ENCODE data around the gene PPP1R12B.
"Not testable (repeated sequence)": the region's sequence is repeated elsewhere in the genome, so short reads cannot be mapped to it uniquely, and the experiment has no call there.

The PPP1R12B gene

GRCh38 chr1:202456372-202457169 lies 108.1 kb downstream of the PPP1R12B start:
- H3K36me3 ChIP-seq (ENCODE audit: control insufficient read depth, insufficient read depth, low read length); H3K9me3 ChIP-seq (ENCODE audit: control insufficient read depth, low read length); H3K27ac ChIP-seq (ENCODE audit: low read depth, low read length, severe bottlenecking); H3K4me3 ChIP-seq (ENCODE audit: extremely low read depth, insufficient read depth, low read length, poor library complexity, severe bottlenecking): not testable (repeated sequence)
- peaks cover 17% of the 10 kb centered on the region for H3K4me1 ChIP-seq (ENCODE audit: control insufficient read depth, insufficient read depth, low read length, poor library complexity, severe bottlenecking)
- 89% methylated on average over 4 of the region's 5 CpGs; no CpG with 5 or more reads in 1 of the 2 experiments for WGBS, 2 experiments (ENCODE audit: insufficient coverage in 2 of 2)

- peaks cover 23% of the 10 kb centered on the region for H3K4me1 ChIP-seq (ENCODE audit: control insufficient read depth, insufficient read depth, low read length, poor library complexity, severe bottlenecking)
- H3K27ac ChIP-seq (ENCODE audit: low read depth, low read length, severe bottlenecking); H3K4me3 ChIP-seq (ENCODE audit: extremely low read depth, insufficient read depth, low read length, poor library complexity, severe bottlenecking); H3K9me3 ChIP-seq (ENCODE audit: control insufficient read depth, low read length); H3K36me3 ChIP-seq (ENCODE audit: control insufficient read depth, insufficient read depth, low read length): not testable (repeated sequence)
Measured at GRCh38 chr1:202458651-202459050, 110.2 kb downstream of the PPP1R12B start.

- peaks cover 23% of the 10 kb centered on the region for H3K4me1 ChIP-seq (ENCODE audit: control insufficient read depth, insufficient read depth, low read length, poor library complexity, severe bottlenecking)
- not testable (repeated sequence) for H3K9me3 ChIP-seq (ENCODE audit: control insufficient read depth, low read length); H3K27ac ChIP-seq (ENCODE audit: low read depth, low read length, severe bottlenecking); H3K36me3 ChIP-seq (ENCODE audit: control insufficient read depth, insufficient read depth, low read length); H3K4me3 ChIP-seq (ENCODE audit: extremely low read depth, insufficient read depth, low read length, poor library complexity, severe bottlenecking)
Measured at GRCh38 chr1:202459470-202460142, 111.1 kb downstream of the PPP1R12B start.

- not testable (repeated sequence) for H3K27ac ChIP-seq (ENCODE audit: low read depth, low read length, severe bottlenecking); H3K9me3 ChIP-seq (ENCODE audit: control insufficient read depth, low read length); H3K4me3 ChIP-seq (ENCODE audit: extremely low read depth, insufficient read depth, low read length, poor library complexity, severe bottlenecking); H3K36me3 ChIP-seq (ENCODE audit: control insufficient read depth, insufficient read depth, low read length)
- peaks cover 23% of the 10 kb centered on the region for H3K4me1 ChIP-seq (ENCODE audit: control insufficient read depth, insufficient read depth, low read length, poor library complexity, severe bottlenecking)
Measured at GRCh38 chr1:202460143-202460495, 111.6 kb downstream of the PPP1R12B start.

GRCh38 chr1:202462342-202463076 lies 114.0 kb downstream of the PPP1R12B start:
- Histone ChIP-seq H3K36me3 (ENCODE audit: control insufficient read depth, insufficient read depth, low read length) (no peaks in the 10 kb centered on the region), H3K9me3 (ENCODE audit: control insufficient read depth, low read length) (no peaks in the 10 kb centered on the region), H3K27ac (ENCODE audit: low read depth, low read length, severe bottlenecking) (no peak overlapping the region), H3K4me3 (ENCODE audit: extremely low read depth, insufficient read depth, low read length, poor library complexity, severe bottlenecking) (no peak overlapping the region), H3K4me1 (ENCODE audit: control insufficient read depth, insufficient read depth, low read length, poor library complexity, severe bottlenecking) (peaks cover 23% of the 10 kb centered on the region)
- 52 to 100% methylated on average over 1 to 2 of the region's 3 CpGs for WGBS, 2 experiments (ENCODE audit: insufficient coverage in 2 of 2)

GRCh38 chr1:202464153-202464742 lies 115.7 kb downstream of the PPP1R12B start:
- not testable (repeated sequence) for H3K27ac ChIP-seq (ENCODE audit: low read depth, low read length, severe bottlenecking); H3K36me3 ChIP-seq (ENCODE audit: control insufficient read depth, insufficient read depth, low read length); H3K4me3 ChIP-seq (ENCODE audit: extremely low read depth, insufficient read depth, low read length, poor library complexity, severe bottlenecking); H3K9me3 ChIP-seq (ENCODE audit: control insufficient read depth, low read length)
- WGBS, 2 experiments (ENCODE audit: insufficient coverage in 2 of 2): 0% methylated on average over 1 of the region's 4 CpGs; no CpG with 5 or more reads in 1 of the 2 experiments
- peaks cover 18% of the 10 kb centered on the region for H3K4me1 ChIP-seq (ENCODE audit: control insufficient read depth, insufficient read depth, low read length, poor library complexity, severe bottlenecking)

GRCh38 chr1:202465644-202466270 lies 117.3 kb downstream of the PPP1R12B start:
- not testable (repeated sequence) for H3K27ac ChIP-seq (ENCODE audit: low read depth, low read length, severe bottlenecking); H3K36me3 ChIP-seq (ENCODE audit: control insufficient read depth, insufficient read depth, low read length); H3K4me1 ChIP-seq (ENCODE audit: control insufficient read depth, insufficient read depth, low read length, poor library complexity, severe bottlenecking); H3K4me3 ChIP-seq (ENCODE audit: extremely low read depth, insufficient read depth, low read length, poor library complexity, severe bottlenecking); H3K9me3 ChIP-seq (ENCODE audit: control insufficient read depth, low read length)
- 78 to 88% methylated on average over 1 of the region's 3 CpGs for WGBS, 2 experiments (ENCODE audit: insufficient coverage in 2 of 2)

GRCh38 chr1:202466339-202466738 lies 117.8 kb downstream of the PPP1R12B start:
- H3K4me1 ChIP-seq (ENCODE audit: control insufficient read depth, insufficient read depth, low read length, poor library complexity, severe bottlenecking); H3K9me3 ChIP-seq (ENCODE audit: control insufficient read depth, low read length); H3K27ac ChIP-seq (ENCODE audit: low read depth, low read length, severe bottlenecking); H3K36me3 ChIP-seq (ENCODE audit: control insufficient read depth, insufficient read depth, low read length); H3K4me3 ChIP-seq (ENCODE audit: extremely low read depth, insufficient read depth, low read length, poor library complexity, severe bottlenecking): not testable (repeated sequence)

- H3K4me1 ChIP-seq (ENCODE audit: control insufficient read depth, insufficient read depth, low read length, poor library complexity, severe bottlenecking); H3K4me3 ChIP-seq (ENCODE audit: extremely low read depth, insufficient read depth, low read length, poor library complexity, severe bottlenecking); H3K9me3 ChIP-seq (ENCODE audit: control insufficient read depth, low read length); H3K36me3 ChIP-seq (ENCODE audit: control insufficient read depth, insufficient read depth, low read length); H3K27ac ChIP-seq (ENCODE audit: low read depth, low read length, severe bottlenecking): not testable (repeated sequence)
- no CpG with 5 or more reads among the region's 3 CpGs for WGBS, 2 experiments (ENCODE audit: insufficient coverage in 2 of 2)
Measured at GRCh38 chr1:202467381-202467780, 118.9 kb downstream of the PPP1R12B start.

- WGBS, 2 experiments (ENCODE audit: insufficient coverage in 2 of 2): 80% methylated on average over 1 of the region's 3 CpGs; no CpG with 5 or more reads in 1 of the 2 experiments
- H3K4me3 ChIP-seq (ENCODE audit: extremely low read depth, insufficient read depth, low read length, poor library complexity, severe bottlenecking); H3K27ac ChIP-seq (ENCODE audit: low read depth, low read length, severe bottlenecking); H3K4me1 ChIP-seq (ENCODE audit: control insufficient read depth, insufficient read depth, low read length, poor library complexity, severe bottlenecking); H3K36me3 ChIP-seq (ENCODE audit: control insufficient read depth, insufficient read depth, low read length); H3K9me3 ChIP-seq (ENCODE audit: control insufficient read depth, low read length): not testable (repeated sequence)
Measured at GRCh38 chr1:202468695-202469094, 120.2 kb downstream of the PPP1R12B start.

Data from mesodermal cell (in vitro differentiated cells).